ENCODE measurements around the gene HOXB5. TPM values are rescaled to one million over a fixed set of nuclear protein-coding genes. Genes with fewer than 3 reads are reported as not detected.

HOXB5 gene
- total RNA-seq, 1 experiment from 2014 or later, result not detected

DNA sequence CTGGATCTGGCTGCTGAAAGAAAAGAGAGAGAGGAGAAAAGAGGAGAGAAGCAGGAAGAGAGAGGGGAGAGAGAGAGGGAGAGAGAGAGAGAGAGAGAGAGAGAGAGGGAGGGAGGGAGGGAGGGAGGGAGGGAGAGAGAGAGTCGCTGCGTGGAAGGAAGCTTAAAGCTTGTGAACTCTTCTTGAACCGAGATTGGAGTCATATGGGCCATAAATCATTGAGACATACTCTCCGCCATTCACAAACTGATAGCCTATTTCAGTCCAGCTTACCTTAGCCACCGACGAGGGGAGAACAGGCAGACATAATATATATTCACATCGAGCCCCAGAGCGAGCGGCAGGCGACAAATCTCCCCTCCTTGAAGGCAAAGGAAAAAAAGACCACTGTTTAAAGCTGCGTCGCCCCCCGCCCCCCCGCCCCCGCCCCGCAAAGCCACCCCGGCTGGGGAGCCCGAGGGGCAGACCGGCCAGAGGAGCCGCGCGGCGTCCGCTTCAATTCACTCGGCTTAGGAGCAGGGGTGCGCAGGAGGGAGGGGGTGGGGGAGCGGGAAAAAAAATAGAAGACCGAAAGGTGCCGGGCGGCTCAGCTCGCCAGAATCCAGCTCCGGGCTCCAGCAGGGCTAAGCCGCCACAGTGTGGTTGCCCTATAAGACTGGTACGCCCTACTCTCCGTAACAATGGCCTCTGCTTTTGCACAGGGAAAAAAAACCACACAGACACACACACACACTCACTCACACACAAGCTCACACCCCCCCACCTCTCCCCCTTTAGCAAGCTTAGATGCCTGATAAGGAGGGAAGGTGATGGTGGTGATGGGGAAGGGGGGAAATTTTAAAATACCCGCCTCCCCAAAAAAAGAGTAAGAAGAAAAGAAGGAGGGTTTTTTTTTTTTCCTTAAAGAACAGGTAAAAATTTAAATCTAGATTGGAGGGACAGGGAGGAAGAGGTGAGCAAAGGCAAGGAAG lies 38.0 kb downstream of the HOXB5 start:
- peak; percentile 23 for DNase-seq (ENCODE audit: low spot score)

DNA sequence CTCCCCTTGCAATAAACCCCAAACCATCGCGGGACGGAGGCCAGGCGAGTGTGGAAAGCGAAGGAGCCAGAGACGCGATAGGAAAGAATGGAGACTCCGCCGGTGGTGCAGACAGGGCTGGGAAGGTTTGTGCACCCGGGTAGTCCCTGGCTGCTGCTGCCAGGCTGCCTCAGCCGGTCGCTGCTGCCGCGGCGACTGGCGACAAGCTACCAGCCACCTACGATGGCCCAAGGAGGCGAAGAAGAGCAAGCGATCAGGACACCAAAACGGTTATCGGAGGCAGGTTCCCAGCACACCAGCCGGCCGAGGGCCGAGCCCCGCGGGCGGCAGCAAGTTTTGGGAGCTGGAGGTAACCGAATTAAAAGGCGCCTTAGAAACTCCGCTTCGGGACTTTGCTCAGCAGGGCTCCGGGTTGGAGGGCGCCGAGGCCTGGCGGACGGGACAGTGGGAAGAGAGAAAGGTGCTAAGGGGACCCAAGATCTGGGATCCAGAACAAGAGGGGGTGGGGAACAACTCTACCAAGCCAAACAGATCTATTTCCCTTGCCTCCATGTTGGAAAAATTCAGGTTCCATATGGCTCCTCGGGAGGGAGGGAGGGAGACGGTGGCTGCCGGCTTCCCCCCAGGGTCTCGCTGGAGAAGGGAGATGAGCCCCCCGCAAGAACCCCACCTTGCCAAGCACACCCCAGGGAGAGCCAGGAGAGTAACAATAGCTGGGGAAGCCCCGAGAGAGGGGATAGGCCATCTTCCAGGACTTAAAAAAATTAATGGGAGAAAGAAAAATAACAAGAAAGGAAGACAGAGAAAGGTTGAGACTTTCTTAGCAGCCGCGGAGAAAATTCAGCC lies 38.9 kb downstream of the HOXB5 start:
- in situ Hi-C loops (cut with HindIII; ENCODE audit: low sequenced_read_pairs), result no loop called here
- DNase-seq (ENCODE audit: low spot score), result no peak

More for the DNA sequence above, 38.0 kb downstream of the HOXB5 start:
- in situ Hi-C loops (cut with HindIII; ENCODE audit: low sequenced_read_pairs), result no loop called here

DNA sequence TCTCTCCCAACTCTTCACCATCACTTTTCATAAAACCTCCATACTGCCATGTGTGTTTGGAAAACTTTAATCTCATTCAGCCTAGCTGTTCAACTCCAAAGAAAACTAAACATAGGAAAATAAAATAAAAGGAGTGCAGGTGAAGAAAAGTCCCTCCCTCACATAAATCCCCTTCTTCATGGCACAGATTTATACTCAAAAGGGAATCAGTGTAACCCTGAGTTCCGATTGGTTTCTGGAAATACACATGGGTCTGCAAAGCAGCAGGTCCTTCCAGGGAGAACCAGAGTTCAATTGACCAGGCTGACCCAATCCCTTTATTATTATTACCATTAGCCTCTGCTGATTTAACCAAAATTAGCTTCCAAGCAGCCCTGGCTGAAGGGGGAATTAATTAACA lies 39.8 kb downstream of the HOXB5 start:
- no peak for DNase-seq (ENCODE audit: low spot score)
- in situ Hi-C loops (cut with HindIII; ENCODE audit: low sequenced_read_pairs), result no loop called here

DNA sequence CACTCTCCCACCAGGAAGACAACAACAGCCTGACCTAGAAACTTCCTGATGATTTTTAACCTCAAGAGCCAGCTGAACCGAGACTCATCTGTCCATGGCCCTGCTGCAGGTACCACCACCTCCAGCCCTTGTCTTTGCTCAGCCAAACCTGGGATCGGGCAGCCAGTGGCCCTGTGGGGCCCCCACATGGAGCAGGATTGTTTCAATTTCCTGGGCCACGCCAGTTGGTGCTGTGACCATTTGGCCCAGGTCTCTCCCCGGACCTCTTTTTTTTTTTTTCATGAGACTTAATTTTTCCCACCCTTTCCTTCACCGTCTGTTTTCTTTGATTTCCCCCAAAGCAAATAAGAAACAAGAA lies 40.4 kb downstream of the HOXB5 start:
- in situ Hi-C loops (cut with HindIII; ENCODE audit: low sequenced_read_pairs), result no loop called here
- no peak for DNase-seq (ENCODE audit: low spot score)

DNA sequence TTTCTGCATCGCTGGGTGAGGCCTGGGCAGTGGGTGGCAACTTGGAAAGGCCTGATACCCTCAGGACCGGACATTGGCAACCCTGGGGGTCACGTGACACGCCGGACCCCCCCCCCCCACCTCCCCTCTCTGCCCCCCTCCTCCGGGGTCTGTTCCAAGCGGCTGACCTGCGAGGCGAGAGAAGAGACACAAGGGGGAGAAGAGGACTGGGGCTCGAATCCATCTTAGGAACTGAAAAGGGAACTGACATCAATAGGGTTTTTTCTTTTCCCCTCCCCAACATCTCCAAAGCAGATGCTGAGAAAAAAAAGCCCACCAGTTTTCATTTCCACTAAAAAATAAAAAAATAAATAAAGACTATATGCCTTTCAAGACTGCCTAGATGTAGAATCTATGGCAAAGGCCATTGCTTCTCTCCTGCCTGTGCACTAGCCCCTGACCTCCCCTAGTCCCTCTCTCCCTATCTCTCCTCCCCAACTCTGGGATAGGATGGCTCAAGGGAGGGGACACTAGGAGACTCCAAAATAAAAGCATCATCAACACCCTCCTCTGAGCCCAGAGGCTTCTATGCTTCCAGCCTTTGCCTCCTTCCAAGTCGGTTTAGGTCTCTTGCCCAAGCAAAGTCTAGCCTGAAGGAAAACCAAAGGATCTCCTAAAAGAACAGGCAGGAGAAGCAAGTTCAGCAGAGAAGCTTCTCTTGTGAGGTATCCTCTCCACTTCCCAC lies 41.0 kb downstream of the HOXB5 start:
- DNase-seq (ENCODE audit: low spot score), result no peak
- in situ Hi-C loops (cut with HindIII; ENCODE audit: low sequenced_read_pairs), result no loop called here

DNA sequence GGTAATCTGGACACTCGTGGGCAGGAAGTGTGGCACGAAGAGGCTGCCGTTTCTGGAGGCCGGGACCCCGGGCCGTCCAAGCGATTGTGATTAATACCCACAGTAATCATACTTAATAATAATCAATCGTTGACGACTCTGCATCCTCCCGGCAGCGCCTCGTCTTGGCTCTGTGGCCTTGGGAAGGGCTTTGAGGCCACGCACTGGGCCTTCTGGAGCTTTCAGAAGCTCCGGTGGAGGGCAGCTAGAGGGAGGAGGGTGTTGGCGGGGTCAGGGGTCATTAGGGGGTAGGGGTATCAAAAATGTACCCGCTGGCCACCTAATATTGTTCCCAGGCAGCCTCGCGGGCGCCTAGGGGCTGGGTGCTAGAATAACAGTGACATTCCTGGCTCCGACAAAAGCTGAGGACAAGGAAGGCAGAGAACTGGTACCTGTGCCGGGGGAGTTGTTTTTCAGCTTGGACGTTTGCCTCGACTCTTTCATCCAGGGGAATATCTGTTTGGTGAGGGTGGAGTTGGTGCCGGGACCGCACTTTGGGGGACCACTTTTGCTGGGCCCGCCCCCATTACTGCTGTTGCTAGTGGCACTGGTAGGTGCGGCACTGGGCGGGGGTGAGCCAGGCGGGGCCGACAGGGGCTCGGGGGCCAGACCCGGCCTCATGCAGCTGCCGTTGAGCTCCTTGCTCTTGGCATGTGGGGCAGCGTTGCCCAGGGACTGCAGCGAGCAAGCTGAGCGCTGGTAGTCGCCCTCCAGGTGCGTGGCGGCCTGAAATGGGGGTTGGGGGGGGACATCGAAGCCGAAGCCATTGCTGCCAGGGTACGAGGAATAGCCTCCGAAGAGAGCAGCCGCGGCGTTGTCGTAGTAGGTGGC lies 41.7 kb downstream of the HOXB5 start:
- in situ Hi-C loops (cut with HindIII; ENCODE audit: low sequenced_read_pairs), result no loop called here
- no peak for DNase-seq (ENCODE audit: low spot score)

DNA sequence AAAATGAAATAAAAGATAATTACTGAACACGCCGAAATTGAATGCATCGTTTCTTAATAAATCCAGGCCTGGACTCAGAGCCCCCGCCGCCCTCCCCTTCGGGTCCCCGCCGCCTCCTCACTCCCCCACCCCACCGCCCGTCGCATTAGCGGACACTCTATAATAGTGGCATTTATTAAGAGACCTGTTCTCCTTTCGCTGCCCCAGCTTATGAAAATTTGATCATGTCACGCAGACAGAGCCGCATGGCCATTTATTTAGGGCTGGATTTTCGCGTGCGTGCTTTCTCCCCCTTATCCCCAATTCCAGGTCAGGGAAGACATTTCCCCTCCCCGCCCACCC lies 42.4 kb downstream of the HOXB5 start:
- no peak for DNase-seq (ENCODE audit: low spot score)
- in situ Hi-C loops (cut with HindIII; ENCODE audit: low sequenced_read_pairs), result no loop called here

DNA sequence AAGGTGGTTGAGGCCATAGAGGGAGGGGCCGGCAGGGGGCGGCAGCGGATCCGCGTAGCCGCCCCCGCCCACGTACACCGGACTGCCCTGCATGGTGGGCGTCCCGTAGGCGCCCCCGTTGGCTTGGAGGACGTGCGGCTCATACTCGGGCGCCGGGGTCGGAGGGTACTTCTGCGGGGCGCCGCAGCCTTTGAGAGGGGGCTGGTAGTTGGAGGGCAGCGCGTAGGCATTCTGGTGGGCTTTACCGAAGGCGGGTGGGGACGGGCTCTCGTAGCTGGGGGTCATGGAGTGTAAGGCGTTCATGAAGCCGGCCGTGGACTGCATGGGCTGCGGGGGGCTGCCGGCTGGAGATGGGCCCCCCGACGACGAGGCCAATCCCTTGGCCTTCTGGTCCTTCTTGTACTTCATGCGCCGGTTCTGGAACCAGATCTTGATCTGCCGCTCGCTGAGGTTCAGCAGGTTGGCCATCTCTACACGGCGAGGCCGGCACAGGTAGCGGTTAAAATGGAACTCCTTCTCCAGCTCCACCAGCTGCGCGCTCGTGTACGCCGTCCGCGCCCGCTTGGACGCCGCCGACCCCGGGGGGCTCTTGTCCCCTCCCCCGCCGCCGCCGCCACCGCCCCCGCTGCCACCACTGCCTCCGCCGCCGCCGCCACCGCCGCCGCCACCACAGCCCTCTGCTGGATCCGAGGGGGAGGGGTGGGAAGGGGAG lies 42.9 kb downstream of the HOXB5 start:
- no peak for DNase-seq (ENCODE audit: low spot score)
- in situ Hi-C loops (cut with HindIII; ENCODE audit: low sequenced_read_pairs), result no loop called here

DNA sequence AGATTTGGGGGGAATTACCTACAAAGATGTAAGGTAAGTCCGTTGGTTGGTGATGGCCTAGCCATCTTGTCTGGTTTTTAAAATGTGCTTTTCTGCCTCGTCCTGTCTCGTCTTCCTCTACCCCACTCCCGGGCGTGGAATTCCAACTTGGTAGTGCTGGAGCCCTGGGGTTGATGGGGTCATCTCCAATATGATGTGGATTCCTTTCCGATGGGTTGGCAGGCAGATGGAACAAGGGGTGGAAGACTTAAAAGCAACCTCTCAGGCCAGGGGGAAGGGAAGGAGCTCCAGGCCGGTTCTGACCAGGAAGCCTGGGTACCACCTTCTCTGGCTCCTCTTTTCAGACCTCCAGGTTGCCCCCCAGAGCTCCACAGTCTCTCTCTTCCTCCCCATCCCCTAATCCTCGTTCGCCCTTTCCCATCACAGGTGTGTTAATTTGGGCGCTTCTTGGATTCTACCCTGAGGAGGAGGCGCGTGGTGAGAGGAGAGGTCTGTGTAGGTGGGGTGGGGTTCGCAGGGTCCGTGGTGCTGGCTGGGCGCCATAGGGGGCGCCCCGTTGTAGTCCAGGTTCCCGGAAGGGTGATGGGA lies 43.6 kb downstream of the HOXB5 start:
- DNase-seq (ENCODE audit: low spot score), result no peak
- in situ Hi-C loops (cut with HindIII; ENCODE audit: low sequenced_read_pairs), result no loop called here

DNA sequence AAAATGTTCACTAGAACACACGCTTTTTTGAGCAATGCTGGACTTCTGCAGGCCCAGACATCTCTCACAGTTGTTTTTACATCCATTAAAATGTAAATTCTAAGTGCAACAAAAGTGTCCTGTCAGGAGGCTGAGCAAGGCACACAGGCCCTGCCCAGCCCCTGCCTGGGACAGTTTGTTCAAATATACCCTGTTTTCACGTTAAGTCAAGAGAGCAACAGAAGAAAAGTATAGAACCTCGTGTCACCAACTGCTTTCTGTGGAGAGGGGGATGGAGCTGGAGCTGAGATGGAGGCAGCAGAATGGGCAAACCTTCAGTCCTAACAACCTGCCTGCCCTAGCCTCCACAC lies 44.3 kb downstream of the HOXB5 start:
- in situ Hi-C loops (cut with HindIII; ENCODE audit: low sequenced_read_pairs), result no loop called here

DNA sequence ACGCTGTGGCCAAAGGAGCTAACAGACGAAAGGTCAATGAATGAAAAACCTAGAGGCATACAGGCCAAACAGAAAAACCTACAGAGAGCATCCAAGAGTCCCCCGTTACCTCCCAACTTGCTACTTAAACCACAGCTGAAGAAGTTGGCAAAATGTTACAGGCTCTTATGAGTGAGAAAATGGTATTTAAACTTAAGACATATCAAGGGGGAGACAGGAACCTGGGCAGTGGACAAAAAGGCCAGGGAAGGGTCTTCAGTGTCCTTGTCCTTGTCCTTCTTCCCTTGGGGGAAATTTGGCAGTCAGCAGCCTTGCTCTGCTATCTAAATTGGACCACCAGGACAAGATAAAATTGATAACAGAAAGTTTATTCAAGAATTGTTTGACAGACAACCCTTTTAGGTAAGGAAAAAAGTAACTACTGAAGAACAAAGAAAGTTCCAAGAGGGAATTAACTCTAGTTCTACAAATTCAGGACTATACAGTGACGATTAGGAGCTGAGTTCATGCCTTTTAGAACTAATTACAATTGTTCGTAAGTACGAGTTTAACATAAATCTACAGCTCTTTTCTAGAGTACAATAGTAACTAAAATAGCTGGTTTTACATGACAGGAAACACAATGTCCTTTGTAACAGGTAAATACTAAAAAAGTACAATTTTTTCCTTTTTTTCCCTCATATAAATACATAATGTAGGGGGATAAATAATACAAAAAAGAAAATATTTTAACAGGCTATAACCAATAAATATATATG lies 44.9 kb downstream of the HOXB5 start:
- in situ Hi-C loops (cut with HindIII; ENCODE audit: low sequenced_read_pairs), result no loop called here
- DNase-seq (ENCODE audit: low spot score), result no peak

More for the DNA sequence above, 44.3 kb downstream of the HOXB5 start:
- no peak for DNase-seq (ENCODE audit: low spot score)

DNA sequence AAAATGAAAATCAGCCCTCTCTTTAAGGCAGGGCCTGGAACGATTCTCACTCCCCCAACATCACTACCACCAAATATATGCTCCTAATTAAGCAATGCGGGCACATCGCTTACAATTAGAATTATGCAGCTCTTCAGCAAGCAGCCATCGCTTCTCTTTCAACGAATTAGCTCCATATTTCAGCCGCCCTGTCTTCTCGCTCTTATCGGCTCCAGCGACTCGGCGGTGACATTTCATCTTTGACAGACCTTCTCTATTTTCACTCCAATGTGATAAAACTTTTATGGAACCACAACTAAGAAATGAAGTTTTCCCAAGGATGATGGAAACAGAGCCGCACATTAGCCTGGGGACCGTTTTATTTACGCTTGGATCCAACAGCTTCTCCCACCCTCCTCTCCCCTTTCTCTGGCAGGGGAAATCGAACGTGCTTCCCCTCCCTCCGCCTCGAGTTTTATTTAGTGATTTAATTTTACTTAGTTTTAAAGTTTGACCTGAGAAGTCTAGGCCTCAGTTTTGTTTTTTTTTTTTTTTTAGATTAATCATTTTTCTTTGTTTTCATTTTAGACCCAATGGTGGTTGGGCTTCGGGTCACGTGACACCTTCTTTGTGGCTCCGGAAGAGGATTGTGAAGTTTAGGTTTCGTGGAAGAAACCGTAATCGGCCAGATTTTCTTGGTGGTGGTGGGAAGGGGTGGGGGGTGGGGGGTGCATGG lies 45.6 kb downstream of the HOXB5 start:
- in situ Hi-C loops (cut with HindIII; ENCODE audit: low sequenced_read_pairs), result no loop called here
- no peak for DNase-seq (ENCODE audit: low spot score)

DNA sequence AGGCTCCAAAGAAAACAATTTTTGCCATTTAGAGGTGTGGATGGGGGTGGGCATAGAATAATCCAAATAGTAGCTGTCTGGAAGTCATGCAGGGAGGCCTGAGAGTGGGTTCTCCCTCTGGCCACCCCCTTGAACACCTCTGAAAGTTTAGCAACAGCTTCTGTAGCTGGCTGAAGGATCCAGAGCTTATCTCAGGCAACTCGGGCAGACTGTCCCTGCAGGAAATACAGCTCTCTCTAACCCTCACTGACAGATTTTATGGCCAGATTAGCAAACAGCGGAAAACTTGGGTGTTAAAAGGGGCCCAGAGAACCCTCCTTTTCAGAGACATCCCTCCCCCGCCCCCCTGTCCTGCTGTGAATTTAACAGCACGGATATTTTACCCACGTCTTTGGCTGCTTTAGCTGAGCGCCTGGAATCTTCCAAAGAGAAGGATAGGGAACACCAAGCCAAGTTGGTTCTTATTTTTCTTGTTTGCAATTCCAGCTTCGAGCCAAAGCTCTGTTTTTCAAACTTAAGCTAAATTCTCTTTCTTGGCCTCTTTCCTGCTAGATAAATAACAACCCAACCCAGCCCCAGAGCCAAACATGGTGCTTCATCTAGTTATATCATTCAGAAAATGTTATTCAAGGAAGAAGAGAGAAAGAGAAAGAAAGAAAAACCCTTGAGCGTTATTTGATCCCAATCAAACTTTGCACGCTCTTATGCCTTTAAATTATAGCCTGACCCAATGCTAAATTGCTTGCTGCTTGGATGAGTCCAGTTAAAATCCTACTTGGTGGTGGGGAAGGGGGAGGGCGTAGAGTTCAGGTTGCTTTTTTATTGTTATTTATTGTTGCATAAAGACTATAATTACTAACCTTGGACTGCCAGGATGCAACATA lies 46.4 kb downstream of the HOXB5 start:
- in situ Hi-C loops (cut with HindIII; ENCODE audit: low sequenced_read_pairs), result no loop called here
- no peak for DNase-seq (ENCODE audit: low spot score)

DNA sequence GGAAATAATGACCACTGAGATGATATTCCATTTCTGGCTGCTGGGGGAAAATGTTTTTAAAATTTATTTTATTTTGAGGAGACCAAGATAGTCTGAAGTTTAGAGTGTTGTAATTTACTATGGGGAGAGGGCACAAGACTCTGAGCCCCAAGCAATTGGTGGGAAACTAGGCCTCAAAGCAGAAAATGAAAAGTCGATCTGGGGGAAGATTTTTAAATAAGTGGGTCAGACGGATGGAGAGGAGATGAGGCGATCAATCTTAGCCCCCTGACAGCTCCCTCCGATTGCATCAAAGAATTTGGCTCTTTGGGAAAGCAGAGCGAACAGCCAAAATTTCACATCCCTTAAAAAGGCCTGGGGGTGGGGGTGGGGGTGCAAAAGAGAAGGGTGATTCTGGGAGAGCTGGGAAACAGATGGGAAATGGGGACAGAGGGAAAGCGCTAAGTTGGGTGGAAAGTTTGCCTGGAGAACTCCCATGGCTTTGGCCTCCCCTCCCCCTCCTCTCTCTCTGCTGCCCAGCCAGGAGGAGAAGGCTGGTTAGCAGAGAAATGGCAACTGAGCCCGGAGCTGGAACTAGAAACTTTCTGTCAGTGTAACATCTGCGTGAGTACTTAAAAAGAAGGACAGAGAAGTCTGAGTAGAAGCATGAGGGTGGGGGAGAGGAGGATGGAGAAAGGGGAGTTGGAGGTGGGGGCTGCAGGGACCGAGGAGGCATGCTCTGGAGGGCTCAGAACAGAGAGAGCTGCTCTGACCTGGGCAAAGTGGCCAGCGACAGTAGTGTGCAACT lies 47.2 kb downstream of the HOXB5 start:
- DNase-seq (ENCODE audit: low spot score), result peak; percentile 29

DNA sequence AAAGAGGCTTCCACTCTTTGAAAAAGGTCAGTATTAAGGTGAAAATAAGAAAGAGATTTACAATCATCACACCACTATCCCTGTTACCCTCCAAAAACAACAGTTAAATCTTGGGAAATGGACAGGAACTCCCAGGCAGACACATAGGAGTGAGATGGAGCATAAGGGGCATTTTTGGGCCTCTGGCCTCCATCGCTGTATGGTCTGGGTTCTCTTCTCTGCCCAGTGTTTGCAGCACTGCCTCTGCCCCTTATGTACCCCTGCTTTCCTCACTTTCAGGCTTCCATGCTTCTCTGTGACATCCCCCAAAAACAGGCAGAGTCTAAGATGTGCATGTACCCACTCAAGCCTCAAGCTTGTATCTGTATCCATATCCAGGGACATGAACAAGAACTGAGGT lies 48.0 kb downstream of the HOXB5 start:
- DNase-seq (ENCODE audit: low spot score), result no peak
- in situ Hi-C loops (cut with HindIII; ENCODE audit: low sequenced_read_pairs), result no loop called here

More for the DNA sequence above, 47.2 kb downstream of the HOXB5 start:
- in situ Hi-C loops (cut with HindIII; ENCODE audit: low sequenced_read_pairs), result no loop called here

Measured in G401 (cell line).